ENCODE data around the gene AGRP. TPM values are rescaled to one million over a fixed set of nuclear protein-coding genes. Genes with fewer than 3 reads are reported as not detected.
A peak's percentile ranks its signal among the peaks of the same experiment; 100 is the strongest.

AGRP gene
- total and polyA plus RNA-seq, 2 experiments from 2014 or later: not detected

- Histone ChIP-seq H3K27me3 (no peaks in the 10 kb centered on the region), H3K27ac (no peak overlapping the region), H3K4me3 (no peak overlapping the region), H3K4me1 (ENCODE audit: low read depth) (peaks cover 21% of the 10 kb centered on the region), H3K36me3 (no peaks in the 10 kb centered on the region), H3K9me3 (ENCODE audit: low read depth) (no peaks in the 10 kb centered on the region)
- peak in 1 of 2 donors; percentile 80 for DNase-seq (ENCODE audit: low read depth in 1 of 2, low spot score in 1 of 2)
- TF ChIP-seq CTCF (IDR thresholded peaks at IDR 0.05; ENCODE audit: low read depth, low read length): peak; percentile 24
These were observed 37.1 kb downstream of the AGRP start for GRCh38 chr16:67445913-67446907.

DNA sequence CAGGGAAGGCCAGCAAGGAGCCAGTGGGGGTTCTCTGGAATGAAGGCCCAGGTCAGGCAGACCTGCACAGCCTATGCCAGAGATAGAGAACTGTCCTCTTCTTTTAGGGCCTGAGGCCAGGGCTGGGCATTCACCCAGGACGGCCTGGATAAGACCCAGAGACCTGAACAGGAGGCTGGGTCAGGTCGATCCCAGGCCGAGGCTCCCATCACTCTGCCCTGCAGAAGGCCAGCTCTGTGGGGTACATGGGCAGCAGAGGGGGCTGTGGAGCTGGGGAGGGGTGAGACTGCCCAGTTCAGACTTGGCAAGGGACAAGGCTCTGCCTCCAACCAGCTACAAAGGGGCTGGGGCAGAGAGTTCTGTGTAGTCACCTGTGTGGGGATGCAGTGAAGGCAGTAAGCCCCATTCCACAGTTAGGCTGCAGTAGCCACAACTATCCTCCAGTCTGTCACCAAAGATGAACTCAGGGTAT lies 37.9 kb downstream of the AGRP start:
- Histone ChIP-seq H3K4me1 (ENCODE audit: low read depth) (peaks cover 20% of the 10 kb centered on the region), H3K4me3 (no peak overlapping the region), H3K27ac (no peak overlapping the region), H3K9me3 (ENCODE audit: low read depth) (no peaks in the 10 kb centered on the region), H3K36me3 (no peaks in the 10 kb centered on the region), H3K27me3 (no peaks in the 10 kb centered on the region)
- no peak for DNase-seq (ENCODE audit: low read depth in 1 of 2, low spot score in 1 of 2)
- no peak for TF ChIP-seq CTCF (IDR thresholded peaks at IDR 0.05; ENCODE audit: low read depth, low read length)

- H3K9me3 ChIP-seq (ENCODE audit: low read depth): no peaks in the 10 kb centered on the region
- TF ChIP-seq CTCF (IDR thresholded peaks at IDR 0.05; ENCODE audit: low read depth, low read length): no peak
- peaks cover 16% of the 10 kb centered on the region for H3K4me1 ChIP-seq (ENCODE audit: low read depth)
- no peak for DNase-seq (ENCODE audit: low read depth in 1 of 2, low spot score in 1 of 2)
- H3K27ac ChIP-seq: no peak overlapping the region
- no peaks in the 10 kb centered on the region for H3K36me3 ChIP-seq
- H3K4me3 ChIP-seq: no peak overlapping the region
- no peaks in the 10 kb centered on the region for H3K27me3 ChIP-seq
These were observed 38.3 kb downstream of the AGRP start for GRCh38 chr16:67445126-67445426.

GRCh38 chr16:67444259-67445125 lies 38.9 kb downstream of the AGRP start:
- no peak overlapping the region for H3K27ac ChIP-seq
- no peaks in the 10 kb centered on the region for H3K9me3 ChIP-seq (ENCODE audit: low read depth)
- H3K4me1 ChIP-seq (ENCODE audit: low read depth): peaks cover 10% of the 10 kb centered on the region
- H3K4me3 ChIP-seq: no peak overlapping the region
- DNase-seq (ENCODE audit: low read depth in 1 of 2, low spot score in 1 of 2): no peak
- no peak for TF ChIP-seq CTCF (IDR thresholded peaks at IDR 0.05; ENCODE audit: low read depth, low read length)
- no peaks in the 10 kb centered on the region for H3K36me3 ChIP-seq
- no peaks in the 10 kb centered on the region for H3K27me3 ChIP-seq

DNA sequence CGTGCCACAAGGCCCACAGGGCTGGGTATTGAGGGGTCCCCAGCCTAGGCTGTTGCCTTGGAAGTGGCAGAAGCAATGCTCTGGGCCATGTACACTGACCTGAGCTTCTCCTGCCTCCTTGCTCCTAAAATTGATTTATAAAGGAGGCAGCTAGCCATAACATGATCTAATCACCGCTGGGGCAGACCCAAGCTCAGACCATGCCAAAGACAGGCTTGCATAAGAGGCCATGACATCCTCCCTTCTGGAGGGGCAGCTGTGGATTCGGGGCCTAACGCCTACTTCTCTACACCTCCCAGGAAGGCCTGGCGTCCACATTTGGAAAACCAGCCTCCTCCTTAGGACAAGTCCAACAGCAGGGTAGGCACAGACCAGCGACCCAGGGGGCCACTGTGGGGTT lies 40.1 kb downstream of the AGRP start:
- Histone ChIP-seq H3K27me3 (no peaks in the 10 kb centered on the region), H3K27ac (no peak overlapping the region), H3K4me3 (no peak overlapping the region), H3K36me3 (peaks cover 3% of the 10 kb centered on the region), H3K4me1 (ENCODE audit: low read depth) (no peaks in the 10 kb centered on the region), H3K9me3 (ENCODE audit: low read depth) (no peaks in the 10 kb centered on the region)
- no peak for DNase-seq (ENCODE audit: low read depth in 1 of 2, low spot score in 1 of 2)
- no peak for TF ChIP-seq CTCF (IDR thresholded peaks at IDR 0.05; ENCODE audit: low read depth, low read length)
